ENCODE results near the gene CACNA2D2.

CACNA2D2 gene

GRCh38 chr3:50502584-50503423, 630 bp downstream of the CACNA2D2 start:
- no peak for TF ChIP-seq CTCF (IDR thresholded peaks at IDR 0.05)

- TF ChIP-seq CTCF (IDR thresholded peaks at IDR 0.05), result no peak
These were observed 1.2 kb downstream of the CACNA2D2 start for GRCh38 chr3:50502225-50502583.

GRCh38 chr3:50495609-50496423, 7.6 kb downstream of the CACNA2D2 start:
- TF ChIP-seq CTCF (IDR thresholded peaks at IDR 0.05), result no peak

- no peak for TF ChIP-seq CTCF (IDR thresholded peaks at IDR 0.05)
These were observed 9.3 kb downstream of the CACNA2D2 start for GRCh38 chr3:50494126-50494525.

- TF ChIP-seq CTCF (IDR thresholded peaks at IDR 0.05), result no peak
These were observed 9.8 kb downstream of the CACNA2D2 start for GRCh38 chr3:50493623-50494022.

GRCh38 chr3:50493086-50493485, 10.3 kb downstream of the CACNA2D2 start:
- TF ChIP-seq CTCF (IDR thresholded peaks at IDR 0.05), result no peak

GRCh38 chr3:50491023-50491422, 12.4 kb downstream of the CACNA2D2 start:
- TF ChIP-seq CTCF (IDR thresholded peaks at IDR 0.05), result no peak

All from LNCAP (cell line).